GM18505 (cell line): Measurements from ENCODE around the gene KCTD5.
"Not testable (repeated sequence)": the region's sequence is repeated elsewhere in the genome, so short reads cannot be mapped to it uniquely, and the experiment has no call there.

Experiments used
- ATAC-seq: cut with Tn5 transposase; IDR thresholded peaks from one replicate; pipeline ENCODE4 v1.9.1; 2021; ENCODE audit not compliant: unreplicated experiment
- POLR2A ChIP-seq: IDR thresholded peaks from 4 replicates; pipeline ENCODE4 v1.6.1; 2011; ENCODE audit warnings: borderline replicate concordance; ENCODE audit not compliant: insufficient read depth, insufficient read length; ENCODE audit errors: extremely low read depth

The KCTD5 gene

GRCh38 chr16:2663553-2664546 lies 18.5 kb upstream of the KCTD5 start:
- no peak for ATAC-seq
- TF ChIP-seq POLR2A: no peak

- no peak for ATAC-seq
These were observed 17.7 kb upstream of the KCTD5 start for GRCh38 chr16:2664574-2664982.

GRCh38 chr16:2666671-2667070 lies 15.7 kb upstream of the KCTD5 start:
- not testable (repeated sequence) for ATAC-seq

More at GRCh38 chr16:2664574-2664982, 17.7 kb upstream of the KCTD5 start:
- TF ChIP-seq POLR2A: no peak

GRCh38 chr16:2669587-2669986 lies 12.7 kb upstream of the KCTD5 start:
- ATAC-seq: not testable (repeated sequence)

DNA sequence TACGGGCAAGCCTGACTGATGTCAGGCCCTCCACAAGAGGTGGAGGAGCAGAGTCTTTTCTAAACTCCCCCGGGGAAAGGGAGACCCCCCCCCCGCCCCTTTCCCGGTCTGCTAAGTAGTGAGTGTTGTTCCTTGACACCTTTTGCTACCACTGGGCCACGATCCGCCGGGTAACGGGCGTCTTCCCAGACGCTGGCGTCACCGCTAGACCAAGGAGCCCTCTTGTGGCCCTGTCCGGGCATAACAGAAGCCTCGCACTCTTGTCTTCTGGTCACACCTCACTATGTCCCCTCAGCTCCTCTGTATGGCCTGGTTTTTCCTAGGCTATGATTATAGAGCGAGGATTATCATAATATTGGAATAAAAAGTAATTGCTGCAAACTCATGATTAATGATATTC lies 12.3 kb upstream of the KCTD5 start:
- not testable (repeated sequence) for ATAC-seq

DNA sequence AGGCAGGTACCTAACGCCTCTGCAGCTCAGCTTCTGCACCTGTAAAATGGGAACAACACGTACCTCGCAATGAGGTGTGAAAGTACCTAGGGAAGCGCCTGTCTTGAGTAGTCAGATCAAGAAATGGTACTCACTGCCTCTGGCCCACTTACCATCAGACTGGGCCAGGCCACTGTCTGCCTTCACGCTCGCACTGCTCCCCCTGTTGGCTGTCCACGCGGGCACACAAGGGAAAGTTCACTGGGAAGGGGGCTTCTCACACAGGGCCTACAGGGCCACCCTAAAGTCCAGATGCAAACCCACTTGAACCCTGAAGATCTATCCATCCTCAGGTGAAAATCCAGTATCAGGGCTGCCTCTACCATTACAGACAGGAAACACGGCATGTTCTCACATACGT lies 11.1 kb upstream of the KCTD5 start:
- not testable (repeated sequence) for ATAC-seq

- no peak for TF ChIP-seq POLR2A
- no peak for ATAC-seq
These were observed 10.6 kb upstream of the KCTD5 start for GRCh38 chr16:2671741-2672140.

DNA sequence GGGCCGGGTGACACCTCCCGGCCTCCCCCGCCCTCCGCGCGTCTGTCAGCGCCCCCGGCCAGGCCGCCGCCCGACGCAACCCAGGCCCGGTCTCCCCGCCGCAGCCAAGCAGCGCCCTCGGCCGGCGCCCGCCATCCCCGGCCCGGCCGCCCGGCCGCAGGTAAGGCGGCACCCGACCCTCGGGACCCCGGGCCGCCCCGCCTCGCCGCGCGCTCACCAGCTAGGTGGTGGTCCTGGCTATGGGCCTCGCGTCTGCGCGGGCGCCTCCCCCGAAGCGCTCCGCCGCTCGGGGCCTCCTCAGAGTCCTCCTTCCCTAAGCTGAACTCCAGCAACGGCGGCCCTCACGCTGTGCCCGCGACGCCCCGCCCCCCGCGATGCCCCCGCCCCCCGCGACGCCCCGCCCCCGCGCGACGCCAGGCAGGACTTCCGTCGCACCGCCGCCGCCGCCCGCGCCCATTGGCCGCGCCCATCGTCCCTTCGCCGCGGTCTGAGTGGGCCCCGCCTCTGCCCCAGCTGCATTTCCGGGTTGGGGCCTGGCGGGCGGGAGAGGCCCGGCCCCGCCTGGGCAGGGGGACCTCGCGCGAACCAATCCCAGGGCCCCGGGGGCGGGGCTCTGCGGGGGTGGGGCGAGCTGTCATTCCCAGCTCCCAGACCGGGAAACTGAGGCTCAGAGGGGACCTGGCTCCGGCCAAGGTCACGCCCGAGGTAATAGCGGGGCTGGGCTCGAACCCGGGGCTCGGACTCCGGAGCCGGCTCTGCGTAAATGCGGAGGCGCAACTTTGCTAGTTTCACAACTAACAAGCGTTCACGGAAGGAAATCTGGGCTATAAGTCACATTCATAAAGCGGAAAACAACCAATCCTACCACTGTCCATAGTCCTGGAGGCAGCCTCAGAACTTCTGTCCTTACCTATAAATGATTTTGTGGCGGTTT lies 9.0 kb upstream of the KCTD5 start:
- no peak for TF ChIP-seq POLR2A
- ATAC-seq: peak; percentile 86

DNA sequence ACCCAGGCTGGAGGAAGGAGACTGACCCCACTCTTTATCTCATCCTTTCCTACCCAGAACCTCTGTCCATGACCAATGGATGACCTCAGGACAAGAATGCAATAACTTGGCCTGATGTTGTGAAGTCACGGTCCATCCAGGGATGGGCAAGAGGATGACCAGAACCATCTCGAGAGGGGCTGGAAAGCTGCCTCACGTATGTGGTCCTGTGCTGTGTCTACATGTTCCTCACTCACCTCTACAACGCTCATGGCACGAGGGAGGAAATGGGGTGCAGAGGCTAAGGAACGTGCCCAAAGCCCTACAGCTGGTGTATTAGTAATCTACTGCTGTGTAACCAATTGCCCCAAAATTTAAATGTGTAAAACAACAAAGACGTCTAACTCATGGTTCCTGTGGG lies 7.3 kb upstream of the KCTD5 start:
- no peak for ATAC-seq
- no peak for TF ChIP-seq POLR2A

DNA sequence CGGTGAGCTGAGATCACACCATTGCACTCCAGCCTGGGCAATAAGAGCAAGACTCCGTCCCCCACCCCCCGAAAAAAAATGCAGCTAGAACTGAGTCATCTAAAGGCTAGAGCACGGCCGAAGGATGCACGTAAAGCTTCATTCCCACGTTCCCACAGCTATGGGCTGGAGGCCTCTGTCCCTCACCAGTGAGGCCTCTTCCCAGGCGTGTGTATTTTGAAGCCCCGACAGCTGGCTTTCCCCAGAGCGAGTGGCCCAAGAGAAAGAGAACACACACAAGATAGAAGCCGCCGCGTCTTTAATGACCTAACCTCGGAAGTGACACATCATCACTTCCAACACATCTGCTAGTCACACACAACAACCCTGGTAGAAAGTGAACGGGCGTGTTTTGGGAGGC lies 6.6 kb upstream of the KCTD5 start:
- ATAC-seq: no peak
- no peak for TF ChIP-seq POLR2A

DNA sequence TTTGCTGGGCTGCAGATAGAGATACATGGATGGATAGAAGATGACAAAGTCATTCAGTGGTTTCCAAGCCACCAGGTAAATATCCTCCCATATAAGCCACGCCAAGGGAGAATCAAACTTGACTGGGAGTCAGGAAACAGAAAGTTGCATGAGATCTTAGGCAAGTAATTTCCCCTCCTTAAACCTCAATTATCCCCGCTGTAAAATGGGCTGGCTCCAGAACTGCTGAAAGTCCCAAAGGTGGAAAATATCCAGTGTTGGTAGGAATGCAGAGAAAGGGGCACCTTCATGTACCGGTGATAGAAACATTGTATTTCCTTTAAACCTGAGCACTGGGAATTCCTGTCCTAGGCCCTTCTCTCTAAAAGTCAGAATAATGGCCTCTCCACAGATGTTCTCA lies 5.4 kb upstream of the KCTD5 start:
- ATAC-seq: not testable (repeated sequence)

DNA sequence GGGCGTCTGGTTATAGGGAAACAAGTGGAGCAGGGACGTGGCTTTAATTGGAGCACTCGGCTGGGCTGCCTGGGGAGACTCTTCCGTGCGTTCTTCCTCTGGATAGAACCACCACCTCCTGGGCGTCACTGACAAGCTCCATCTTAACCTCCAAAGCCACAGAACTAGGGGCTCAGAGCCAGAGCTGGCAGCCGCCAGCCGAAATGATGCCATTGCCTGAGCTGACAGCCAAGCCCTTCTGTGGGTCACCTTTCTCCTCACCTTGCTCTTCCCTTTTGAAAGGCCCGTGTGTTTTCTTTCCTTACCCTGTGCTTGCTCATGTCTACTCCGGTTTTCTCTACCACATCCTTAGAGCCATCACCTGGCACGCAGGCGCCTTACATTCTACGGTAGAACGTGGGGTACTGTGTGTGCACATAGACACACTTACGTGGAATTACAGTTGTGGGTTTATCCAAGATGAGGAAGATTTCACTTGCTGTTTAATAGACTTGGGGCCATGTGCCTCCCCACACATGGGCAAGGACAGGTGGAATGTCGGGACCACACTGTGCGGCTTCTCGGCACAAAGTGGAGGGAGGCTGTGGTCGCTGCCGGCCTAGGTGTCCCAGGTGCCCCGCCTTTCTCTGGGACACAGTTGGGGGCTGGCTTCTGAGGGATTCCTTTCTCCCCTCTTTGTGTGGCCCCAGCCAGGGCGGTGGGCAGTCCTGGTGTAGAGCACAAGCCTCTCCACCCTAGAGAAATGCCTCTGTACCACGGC lies 3.9 kb upstream of the KCTD5 start:
- ATAC-seq: not testable (repeated sequence)

- not testable (repeated sequence) for ATAC-seq
These were observed 2.4 kb upstream of the KCTD5 start for GRCh38 chr16:2679902-2680301.

DNA sequence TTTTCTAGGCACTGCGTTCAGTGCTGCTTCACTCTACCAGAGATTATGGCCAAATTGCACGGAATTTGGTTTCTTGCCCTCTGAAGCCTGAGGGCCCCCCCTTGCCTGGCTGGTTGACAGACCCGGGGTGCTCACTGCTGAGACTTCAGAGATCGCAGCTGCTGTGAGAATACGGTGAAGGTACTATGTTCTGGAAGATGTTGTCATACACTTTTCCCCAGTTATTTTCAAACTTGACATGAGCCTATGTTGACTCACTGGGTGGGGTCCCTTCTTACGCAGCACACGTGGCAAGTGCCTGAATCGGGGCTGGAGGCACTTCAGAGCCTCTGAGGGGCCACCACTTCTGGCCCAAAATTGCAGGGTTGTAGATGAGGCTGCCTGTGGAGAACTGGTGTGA lies 2.0 kb upstream of the KCTD5 start:
- not testable (repeated sequence) for ATAC-seq

DNA sequence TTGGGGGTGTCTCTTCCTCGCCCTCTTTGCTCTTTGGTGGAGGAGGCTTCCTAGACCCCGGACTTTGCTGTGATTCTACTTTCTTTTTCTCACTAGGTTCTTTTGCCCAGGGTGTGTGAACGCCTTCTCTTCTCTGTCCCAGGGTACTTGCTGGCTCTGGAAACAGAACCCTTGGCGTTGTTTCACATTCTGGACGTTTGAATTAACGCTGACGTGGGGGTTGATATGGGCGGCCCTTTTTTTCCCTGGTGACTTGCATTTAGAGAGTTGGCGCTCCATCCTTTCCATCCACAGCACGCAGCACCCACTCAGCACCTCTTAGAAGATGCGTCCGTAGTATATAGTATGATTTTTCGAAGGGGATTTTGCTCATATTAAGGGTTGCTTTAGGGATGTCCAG lies 718 bp downstream of the KCTD5 start:
- not testable (repeated sequence) for ATAC-seq

DNA sequence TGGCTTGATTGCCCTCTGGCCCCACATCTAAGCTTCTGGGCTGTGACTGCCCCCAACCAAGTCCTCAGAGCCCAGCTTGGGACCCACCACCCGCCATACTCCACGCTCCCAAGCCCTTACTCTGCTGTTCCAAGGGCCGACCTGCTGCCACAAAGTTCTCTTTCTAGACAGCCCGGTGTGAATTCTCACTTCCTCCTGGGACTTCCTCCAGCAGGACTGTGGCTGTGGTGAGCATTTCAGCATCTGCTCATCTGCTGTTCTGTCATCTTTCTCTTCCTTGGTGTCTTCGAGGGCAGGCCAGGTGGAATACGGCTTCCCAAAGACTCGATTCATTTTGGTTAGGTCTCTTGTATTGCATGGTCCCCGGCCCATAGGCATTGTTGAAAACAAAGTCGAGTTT lies 3.8 kb downstream of the KCTD5 start:
- ATAC-seq: not testable (repeated sequence)
